NCI-H226 (cell line): ENCODE results near the gene SLA2.
"Not testable (repeated sequence)": the region's sequence is repeated elsewhere in the genome, so short reads cannot be mapped to it uniquely, and the experiment has no call there.

ENCODE experiments used
- DNase-seq: peaks from one replicate; pipeline ENCODE4 v3.0.0-alpha.2; 2015

The SLA2 gene

GRCh38 chr20:36645998-36646397, at the start of gene SLA2:
TSS of gene SLA2 (minus strand) at chr20:36646196. CDS start at chr20:36641335, 4,861 bp downstream.
- no peak for DNase-seq

GRCh38 chr20:36695467-36695866, 49.5 kb upstream of the SLA2 start:
- DNase-seq, result not testable (repeated sequence)

- no peak for DNase-seq
Observed at GRCh38 chr20:36688630-36689029, 42.6 kb upstream of the SLA2 start.

- DNase-seq, result no peak
Observed at GRCh38 chr20:36687850-36688249, 41.9 kb upstream of the SLA2 start.

- no peak for DNase-seq
Observed at GRCh38 chr20:36686944-36687343, 40.9 kb upstream of the SLA2 start.

GRCh38 chr20:36686504-36686903, 40.5 kb upstream of the SLA2 start:
- DNase-seq, result no peak

GRCh38 chr20:36684747-36685146, 38.8 kb upstream of the SLA2 start:
- DNase-seq, result no peak

- DNase-seq, result no peak
Observed at GRCh38 chr20:36682311-36682710, 36.3 kb upstream of the SLA2 start.

- DNase-seq, result no peak
Observed at GRCh38 chr20:36677422-36677771, 31.4 kb upstream of the SLA2 start.

GRCh38 chr20:36676701-36677421, 30.9 kb upstream of the SLA2 start:
- no peak for DNase-seq

- DNase-seq, result not testable (repeated sequence)
Observed at GRCh38 chr20:36675545-36675944, 29.5 kb upstream of the SLA2 start.

GRCh38 chr20:36672991-36673390, 27.0 kb upstream of the SLA2 start:
- DNase-seq, result no peak

GRCh38 chr20:36670665-36671357, 24.8 kb upstream of the SLA2 start:
- no peak for DNase-seq

- no peak for DNase-seq
Observed at GRCh38 chr20:36666181-36666740, 20.3 kb upstream of the SLA2 start.

GRCh38 chr20:36663031-36663430, 17.0 kb upstream of the SLA2 start:
- DNase-seq, result no peak

- DNase-seq, result no peak
Observed at GRCh38 chr20:36658300-36658699, 12.3 kb upstream of the SLA2 start.

- DNase-seq, result no peak
Observed at GRCh38 chr20:36656733-36657132, 10.7 kb upstream of the SLA2 start.

GRCh38 chr20:36655004-36655403, 9.0 kb upstream of the SLA2 start:
- DNase-seq, result no peak

- DNase-seq, result no peak
Observed at GRCh38 chr20:36654506-36654905, 8.5 kb upstream of the SLA2 start.

- no peak for DNase-seq
Observed at GRCh38 chr20:36653456-36653855, 7.5 kb upstream of the SLA2 start.

GRCh38 chr20:36647196-36648121, 1.5 kb upstream of the SLA2 start:
- DNase-seq, result no peak

- no peak for DNase-seq
Observed at GRCh38 chr20:36646678-36647077, 682 bp upstream of the SLA2 start.

GRCh38 chr20:36645353-36645752, 643 bp downstream of the SLA2 start:
- DNase-seq, result no peak
